ENCODE data around the gene PRKAG1.
A peak's percentile ranks its signal among the peaks of the same experiment; 100 is the strongest.

Gene PRKAG1

DNA sequence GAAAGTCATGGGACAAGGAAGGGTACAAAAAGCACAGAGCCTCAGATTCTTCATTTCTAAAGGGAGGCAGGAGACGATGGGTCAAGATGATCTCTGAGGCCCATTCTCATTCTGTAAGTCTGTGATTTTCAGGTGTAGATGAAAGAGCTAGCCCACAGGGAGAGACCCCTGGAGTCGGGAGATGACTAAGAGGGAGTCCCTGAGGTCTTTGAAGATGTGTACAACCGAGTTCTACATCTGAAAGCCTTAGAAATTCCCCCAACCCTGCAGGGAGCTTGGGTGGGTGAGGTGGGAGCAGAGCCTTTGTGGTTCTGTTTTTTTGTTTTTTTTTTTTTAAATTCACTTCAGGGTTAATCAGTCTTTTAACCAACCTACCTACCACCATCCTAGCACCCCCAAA lies 50.1 kb downstream of the PRKAG1 start:
- Histone ChIP-seq H3K9ac (ENCODE audit: low read length) (no peak overlapping the region), H3K27ac (ENCODE audit: low read depth, low read length) (no peak overlapping the region), H3K27me3 (ENCODE audit: control insufficient read depth, insufficient read depth, low read length) (peaks cover 28% of the 10 kb centered on the region), H3K36me3 (ENCODE audit: control insufficient read depth, insufficient read depth, low read length) (no peaks in the 10 kb centered on the region), H3K4me1 (ENCODE audit: control insufficient read depth, insufficient read depth, low read length) (no peaks in the 10 kb centered on the region), H3K4me3 (ENCODE audit: low read length) (no peak overlapping the region)

DNA sequence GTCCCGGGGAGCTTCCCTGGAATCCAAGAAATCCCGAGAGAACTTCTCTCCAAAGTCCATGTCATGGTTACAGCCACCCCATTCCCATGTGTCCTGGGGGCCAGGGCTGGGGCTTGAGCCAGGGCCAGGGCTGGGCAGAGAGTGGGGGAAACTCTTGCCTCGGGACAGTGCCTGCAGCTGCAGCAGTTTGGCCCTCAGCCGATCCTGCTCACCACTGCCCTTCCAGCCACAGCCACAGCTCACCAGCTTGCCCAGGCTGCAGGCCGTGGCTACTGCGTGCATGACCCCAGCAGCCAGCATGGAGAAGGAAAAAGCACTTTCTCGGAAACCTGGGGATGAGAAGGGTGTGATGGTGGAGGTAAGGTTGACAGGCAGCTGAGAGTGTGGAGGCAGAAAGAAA lies 50.6 kb downstream of the PRKAG1 start:
- Histone ChIP-seq H3K36me3 (ENCODE audit: control insufficient read depth, insufficient read depth, low read length) (no peaks in the 10 kb centered on the region), H3K9ac (ENCODE audit: low read length) (no peak overlapping the region), H3K27me3 (ENCODE audit: control insufficient read depth, insufficient read depth, low read length) (peaks cover 28% of the 10 kb centered on the region), H3K4me3 (ENCODE audit: low read length) (no peak overlapping the region), H3K4me1 (ENCODE audit: control insufficient read depth, insufficient read depth, low read length) (no peaks in the 10 kb centered on the region), H3K27ac (ENCODE audit: low read depth, low read length) (no peak overlapping the region)

DNA sequence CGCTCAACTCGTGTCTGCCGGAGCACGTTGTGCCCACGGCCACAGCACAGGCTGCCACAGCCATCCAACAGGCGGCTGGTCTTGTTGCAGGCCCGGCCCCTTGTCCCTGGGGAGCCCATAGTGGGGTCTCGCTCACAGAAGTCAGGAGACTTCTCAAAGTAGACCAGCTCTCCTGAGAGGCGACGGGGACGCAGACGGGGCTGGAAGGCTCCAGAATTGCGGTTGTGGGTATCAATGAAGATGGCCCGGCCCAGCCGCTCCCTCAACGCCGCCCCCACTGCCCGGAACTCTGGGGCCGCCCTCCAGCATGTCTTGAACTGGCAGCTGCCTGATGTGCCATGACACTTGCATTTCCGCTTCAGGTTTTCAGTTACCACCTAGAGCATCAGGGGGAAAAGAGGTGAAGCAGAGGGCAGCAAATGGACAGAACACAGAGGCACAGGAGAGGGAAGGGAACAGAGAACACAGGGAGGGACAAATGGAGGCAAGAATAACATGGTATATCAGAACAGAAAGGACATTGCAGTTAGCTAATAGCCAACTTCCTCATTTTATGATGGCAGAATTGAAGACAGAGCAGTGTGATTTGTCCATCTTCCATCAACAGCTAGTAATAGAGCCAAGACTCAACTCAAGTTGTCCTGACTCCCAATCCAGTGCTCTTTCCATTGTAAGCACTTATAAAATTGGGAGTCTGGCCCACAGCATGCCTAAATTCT lies 52.2 kb downstream of the PRKAG1 start:
- no peaks in the 10 kb centered on the region for H3K4me1 ChIP-seq (ENCODE audit: control insufficient read depth, insufficient read depth, low read length)
- H3K4me3 ChIP-seq (ENCODE audit: low read length) = no peak overlapping the region
- H3K9ac ChIP-seq (ENCODE audit: low read length) = no peak overlapping the region
- no peak overlapping the region for H3K27ac ChIP-seq (ENCODE audit: low read depth, low read length)
- H3K36me3 ChIP-seq (ENCODE audit: control insufficient read depth, insufficient read depth, low read length) = no peaks in the 10 kb centered on the region
- peaks cover 13% of the 10 kb centered on the region for H3K27me3 ChIP-seq (ENCODE audit: control insufficient read depth, insufficient read depth, low read length)

DNA sequence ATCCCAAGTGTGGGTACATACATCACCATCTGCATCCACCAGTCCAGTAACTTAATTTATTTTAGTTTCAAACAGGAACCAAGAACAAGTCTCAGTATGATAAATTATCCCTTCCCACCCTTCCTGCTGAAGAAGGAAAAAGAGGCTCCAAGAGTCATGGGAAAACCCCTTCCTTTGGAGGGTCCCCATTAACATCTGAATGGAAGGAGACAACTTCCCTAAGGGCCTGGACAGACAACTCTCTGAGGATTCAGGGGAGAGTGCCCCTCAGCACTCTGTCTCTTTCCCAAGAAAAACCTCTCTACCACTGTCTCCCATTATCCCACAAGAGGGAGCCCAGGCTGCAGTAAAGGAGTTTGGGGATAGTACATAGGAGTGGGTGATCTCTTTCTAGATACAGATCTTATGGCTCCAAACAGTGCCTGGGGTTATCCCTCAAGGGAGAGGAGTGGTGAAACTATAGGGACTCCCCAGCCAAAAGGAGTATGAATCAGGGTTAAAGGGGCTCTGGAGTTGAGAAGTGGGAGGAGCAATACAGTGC lies 53.2 kb downstream of the PRKAG1 start:
- H3K4me3 ChIP-seq (ENCODE audit: low read length) = no peak overlapping the region
- peaks cover 3% of the 10 kb centered on the region for H3K27me3 ChIP-seq (ENCODE audit: control insufficient read depth, insufficient read depth, low read length)
- no peak overlapping the region for H3K27ac ChIP-seq (ENCODE audit: low read depth, low read length)
- H3K36me3 ChIP-seq (ENCODE audit: control insufficient read depth, insufficient read depth, low read length) = no peaks in the 10 kb centered on the region
- H3K9ac ChIP-seq (ENCODE audit: low read length) = no peak overlapping the region
- no peaks in the 10 kb centered on the region for H3K4me1 ChIP-seq (ENCODE audit: control insufficient read depth, insufficient read depth, low read length)

GRCh38 chr12:48961801-48962200 lies 56.8 kb downstream of the PRKAG1 start:
- H3K27ac ChIP-seq (ENCODE audit: low read depth, low read length) = no peak overlapping the region

GRCh38 chr12:48961331-48961730 lies 57.2 kb downstream of the PRKAG1 start:
- Histone ChIP-seq H3K27ac (ENCODE audit: low read depth, low read length) (no peak overlapping the region), H3K36me3 (ENCODE audit: control insufficient read depth, insufficient read depth, low read length) (no peaks in the 10 kb centered on the region), H3K9ac (ENCODE audit: low read length) (no peak overlapping the region), H3K4me1 (ENCODE audit: control insufficient read depth, insufficient read depth, low read length) (peaks cover 5% of the 10 kb centered on the region), H3K4me3 (ENCODE audit: low read length) (no peak overlapping the region), H3K27me3 (ENCODE audit: control insufficient read depth, insufficient read depth, low read length) (no peaks in the 10 kb centered on the region)

More at GRCh38 chr12:48961801-48962200, 56.8 kb downstream of the PRKAG1 start:
- Histone ChIP-seq H3K9ac (ENCODE audit: low read length) (no peak overlapping the region), H3K4me3 (ENCODE audit: low read length) (no peak overlapping the region), H3K36me3 (ENCODE audit: control insufficient read depth, insufficient read depth, low read length) (no peaks in the 10 kb centered on the region), H3K27me3 (ENCODE audit: control insufficient read depth, insufficient read depth, low read length) (no peaks in the 10 kb centered on the region), H3K4me1 (ENCODE audit: control insufficient read depth, insufficient read depth, low read length) (peaks cover 5% of the 10 kb centered on the region)

DNA sequence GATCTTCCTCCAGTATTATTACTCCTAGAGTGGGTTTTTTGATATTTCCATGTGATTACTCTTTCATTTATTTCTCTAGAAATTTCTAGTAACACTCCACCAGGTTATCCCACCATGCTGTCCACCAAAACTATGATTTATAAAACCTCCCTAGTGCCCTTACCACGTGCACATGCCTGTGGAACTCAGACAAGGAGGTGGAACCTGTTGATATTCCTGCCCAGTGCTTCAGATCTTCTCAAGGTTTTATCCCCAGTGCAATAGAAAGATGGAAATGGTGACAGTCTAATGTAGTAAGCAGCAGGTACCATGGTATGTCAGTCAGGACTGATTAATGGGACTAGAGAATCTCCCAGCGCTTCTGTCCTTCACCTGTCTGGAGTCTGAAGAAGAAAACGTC lies 57.7 kb downstream of the PRKAG1 start:
- H3K4me3 ChIP-seq (ENCODE audit: low read length) = no peak overlapping the region
- H3K27ac ChIP-seq (ENCODE audit: low read depth, low read length) = no peak overlapping the region
- H3K36me3 ChIP-seq (ENCODE audit: control insufficient read depth, insufficient read depth, low read length) = no peaks in the 10 kb centered on the region
- peaks cover 8% of the 10 kb centered on the region for H3K4me1 ChIP-seq (ENCODE audit: control insufficient read depth, insufficient read depth, low read length)
- no peaks in the 10 kb centered on the region for H3K27me3 ChIP-seq (ENCODE audit: control insufficient read depth, insufficient read depth, low read length)
- H3K9ac ChIP-seq (ENCODE audit: low read length) = no peak overlapping the region

DNA sequence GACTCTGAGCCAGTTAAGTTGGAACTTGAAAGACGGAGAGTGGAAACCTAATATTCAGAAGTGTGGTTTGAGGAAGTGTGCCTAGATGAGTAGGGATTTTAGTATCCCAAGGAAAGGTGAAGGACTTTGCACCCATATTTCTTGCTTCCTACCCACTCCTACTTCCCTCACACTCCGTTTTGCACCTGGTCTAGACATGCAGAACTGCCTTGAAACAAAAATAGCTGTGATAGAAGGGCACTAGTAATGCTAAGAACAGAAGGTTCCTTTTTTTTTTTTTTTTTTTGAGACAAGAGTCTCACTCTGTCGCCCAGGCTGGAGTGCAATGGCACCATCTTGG lies 60.6 kb downstream of the PRKAG1 start:
- Histone ChIP-seq H3K4me3 (ENCODE audit: low read length) (peak overlapping the region; percentile 96), H3K27ac (ENCODE audit: low read depth, low read length) (peak overlapping the region; percentile 10), H3K9ac (ENCODE audit: low read length) (peak overlapping the region; percentile 32), H3K4me1 (ENCODE audit: control insufficient read depth, insufficient read depth, low read length) (peaks cover 9% of the 10 kb centered on the region), H3K36me3 (ENCODE audit: control insufficient read depth, insufficient read depth, low read length) (peaks cover under 1% of the 10 kb centered on the region), H3K27me3 (ENCODE audit: control insufficient read depth, insufficient read depth, low read length) (no peaks in the 10 kb centered on the region)

- Histone ChIP-seq H3K27me3 (ENCODE audit: control insufficient read depth, insufficient read depth, low read length) (no peaks in the 10 kb centered on the region), H3K36me3 (ENCODE audit: control insufficient read depth, insufficient read depth, low read length) (peaks cover 4% of the 10 kb centered on the region), H3K27ac (ENCODE audit: low read depth, low read length) (peak within 1 kb of the TSS; percentile 78), H3K9ac (ENCODE audit: low read length) (peak within 1 kb of the TSS; percentile 90), H3K4me3 (ENCODE audit: low read length) (peak within 1 kb of the TSS; percentile 96), H3K4me1 (ENCODE audit: control insufficient read depth, insufficient read depth, low read length) (peaks cover 9% of the 10 kb centered on the region)
Measured at GRCh38 chr12:48957141-48958048, 61.2 kb downstream of the PRKAG1 start, which contains the start of gene ARF3. Gene ARF3 (minus strand): TSS chr12:48957487. CDS start chr12:48941095, 16,392 bp downstream.

- Histone ChIP-seq H3K27me3 (ENCODE audit: control insufficient read depth, insufficient read depth, low read length) (no peaks in the 10 kb centered on the region), H3K27ac (ENCODE audit: low read depth, low read length) (peak overlapping the region; percentile 78), H3K4me1 (ENCODE audit: control insufficient read depth, insufficient read depth, low read length) (peaks cover 9% of the 10 kb centered on the region), H3K4me3 (ENCODE audit: low read length) (peak overlapping the region; percentile 96), H3K9ac (ENCODE audit: low read length) (peak overlapping the region; percentile 90), H3K36me3 (ENCODE audit: control insufficient read depth, insufficient read depth, low read length) (peaks cover 4% of the 10 kb centered on the region)
Measured at GRCh38 chr12:48956279-48957140, 62.1 kb downstream of the PRKAG1 start.

GRCh38 chr12:48954841-48955501 lies 63.6 kb downstream of the PRKAG1 start:
- no peak overlapping the region for H3K9ac ChIP-seq (ENCODE audit: low read length)
- H3K27me3 ChIP-seq (ENCODE audit: control insufficient read depth, insufficient read depth, low read length) = no peaks in the 10 kb centered on the region
- H3K4me1 ChIP-seq (ENCODE audit: control insufficient read depth, insufficient read depth, low read length) = peaks cover 9% of the 10 kb centered on the region
- H3K27ac ChIP-seq (ENCODE audit: low read depth, low read length) = no peak overlapping the region
- peaks cover 4% of the 10 kb centered on the region for H3K36me3 ChIP-seq (ENCODE audit: control insufficient read depth, insufficient read depth, low read length)
- H3K4me3 ChIP-seq (ENCODE audit: low read length) = no peak overlapping the region
